Upper lobe of left lung (tissue), 6 donors: Measurements from ENCODE around the gene WFDC10B. TPM values are rescaled to one million over a fixed set of nuclear protein-coding genes. Genes with fewer than 3 reads are reported as not detected.
"Not testable (repeated sequence)": the region's sequence is repeated elsewhere in the genome, so short reads cannot be mapped to it uniquely, and the experiment has no call there.

Experiments used
- ATAC-seq, 2 donors: fragments of 200-7000 bp; cut with Tn5 transposase; one replicate each; pipeline ENCODE4 v1.9.1; 2022; ENCODE audit warnings: mild to moderate bottlenecking in 2 of 2, moderate library complexity in 2 of 2; ENCODE audit not compliant: low FRiP score in 2 of 2
- DNase-seq, 2 donors: peaks; one replicate each; pipeline ENCODE4 v3.0.0-alpha.2; 2019 to 2020
- H3K27ac ChIP-seq, 4 donors: fragments of 200-600 bp; sonication (generic); one replicate each; pipeline ENCODE4 v1.5.1; 2016 to 2019
- H3K27me3 ChIP-seq, 4 donors: fragments of 200-600 bp; sonication (generic); one replicate each; pipeline ENCODE4 v1.5.1; 2017 to 2019
- H3K36me3 ChIP-seq, 4 donors: fragments of 200-600 bp; sonication (generic); one replicate each; pipeline ENCODE4 v1.5.1; 2016 to 2019
- H3K4me1 ChIP-seq, 4 donors: fragments of 200-600 bp; sonication (generic); one replicate each; pipeline ENCODE4 v1.5.1; 2018 to 2019
- H3K4me3 ChIP-seq, 4 donors: fragments of 200-600 bp; sonication (generic); one replicate each; pipeline ENCODE4 v1.5.1; 2017 to 2019; ENCODE audit warnings: mild to moderate bottlenecking in 2 of 4, moderate library complexity in 1 of 4
- H3K9me3 ChIP-seq, 4 donors: fragments of 200-600 bp; sonication (generic); one replicate each; pipeline ENCODE4 v1.5.1; 2018 to 2019
- EP300 ChIP-seq, 4 donors: sonication (generic); formaldehyde crosslinking; IDR thresholded peaks; one replicate each; pipeline ENCODE4 v1.5.1; 2017; ENCODE audit warnings: antibody characterized with exemption in 4 of 4, control low read depth in 2 of 4
- POLR2A ChIP-seq, 4 donors: fragments of 450-650 bp; IDR thresholded peaks; one replicate each; pipeline ENCODE4 v1.5.1; 2016 to 2017; ENCODE audit warnings: antibody characterized with exemption in 4 of 4, mild to moderate bottlenecking in 2 of 4
- POLR2AphosphoS5 ChIP-seq, 2 donors: sonication (generic); formaldehyde crosslinking; IDR thresholded peaks; one replicate each; pipeline ENCODE4 v1.5.1; 2017; ENCODE audit warnings: antibody characterized with exemption in 2 of 2
- WGBS, 2 donors: methylation state at CpG; one replicate each; pipeline ENCODE4 v1.1.5; 2017 to 2018; 5-methylcytosine and 5-hydroxymethylcytosine counted together
- total RNA-seq, 6 donors: library from RNA; depleted of rRNA in 4 of 6; stranded (reverse); fragments of >200 nt in 4 of 6; gene quantifications; one replicate each; pipeline versions ENCODE4 v1.1.0 to v1.2.1, GENCODE V29; 2016 to 2021
- TF ChIP-seq, protein P1 (sequence below), 6 experiments: fragments of 450-650 bp in 4 of 6; fragments of 200-600 bp in 2 of 6; sonication (generic) in 2 of 6; IDR thresholded peaks; one replicate each; pipeline ENCODE4 v1.5.1; 2016 to 2019; ENCODE audit warnings: antibody characterized with exemption in 6 of 6
- donor health status: DM: no; HTN: no; CAD: no; lungs with moderate emphysema.
- donor health status: DM: no; HTN: yes; CAD: no; lungs with severe emphysema.

Gene WFDC10B
- total RNA-seq, 6 donors from 2014 or later, result 1.1 to 9.4 (median 1.6) TPM; not detected in 2

DNA sequence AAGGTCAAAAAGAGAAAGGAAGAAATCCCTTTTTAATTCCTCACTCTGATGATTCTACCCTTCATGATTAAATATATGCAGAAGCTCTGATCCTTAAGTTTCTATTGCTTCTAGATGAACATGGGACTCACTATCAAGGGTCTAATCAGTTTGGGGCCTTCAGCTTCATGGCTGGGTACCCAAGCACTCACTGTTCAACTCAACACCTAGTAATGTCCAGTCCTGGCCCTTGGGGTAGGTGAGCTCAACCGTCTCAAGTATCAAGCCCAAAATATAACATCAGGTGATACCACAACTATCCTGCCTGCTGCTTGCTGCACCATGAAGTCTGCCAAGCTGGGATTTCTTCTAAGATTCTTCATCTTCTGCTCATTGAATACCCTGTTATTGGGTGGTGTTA is 17.2 kb upstream of the WFDC10B start, which contains the start of gene SPINT4:
Gene SPINT4 (plus strand): TSS at position 301 of the 400 bp plus-strand sequence. CDS start 21 bp downstream, at position 322.
- Histone ChIP-seq H3K4me1 (no peaks in the 10 kb centered on the region), H3K4me3 (no peak within 1 kb of the TSS), H3K36me3 (no peaks in the 10 kb centered on the region), H3K27me3 (no peaks in the 10 kb centered on the region), H3K27ac (no peak within 1 kb of the TSS), H3K9me3 (no peaks in the 10 kb centered on the region)
- no peak for TF ChIP-seq POLR2AphosphoS5 (IDR thresholded peaks at IDR 0.05)
- no peak for TF ChIP-seq POLR2A (IDR thresholded peaks at IDR 0.05)
- TF ChIP-seq, protein P1, sequence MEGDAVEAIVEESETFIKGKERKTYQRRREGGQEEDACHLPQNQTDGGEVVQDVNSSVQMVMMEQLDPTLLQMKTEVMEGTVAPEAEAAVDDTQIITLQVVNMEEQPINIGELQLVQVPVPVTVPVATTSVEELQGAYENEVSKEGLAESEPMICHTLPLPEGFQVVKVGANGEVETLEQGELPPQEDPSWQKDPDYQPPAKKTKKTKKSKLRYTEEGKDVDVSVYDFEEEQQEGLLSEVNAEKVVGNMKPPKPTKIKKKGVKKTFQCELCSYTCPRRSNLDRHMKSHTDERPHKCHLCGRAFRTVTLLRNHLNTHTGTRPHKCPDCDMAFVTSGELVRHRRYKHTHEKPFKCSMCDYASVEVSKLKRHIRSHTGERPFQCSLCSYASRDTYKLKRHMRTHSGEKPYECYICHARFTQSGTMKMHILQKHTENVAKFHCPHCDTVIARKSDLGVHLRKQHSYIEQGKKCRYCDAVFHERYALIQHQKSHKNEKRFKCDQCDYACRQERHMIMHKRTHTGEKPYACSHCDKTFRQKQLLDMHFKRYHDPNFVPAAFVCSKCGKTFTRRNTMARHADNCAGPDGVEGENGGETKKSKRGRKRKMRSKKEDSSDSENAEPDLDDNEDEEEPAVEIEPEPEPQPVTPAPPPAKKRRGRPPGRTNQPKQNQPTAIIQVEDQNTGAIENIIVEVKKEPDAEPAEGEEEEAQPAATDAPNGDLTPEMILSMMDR (IDR thresholded peaks at IDR 0.05), result no peak
- WGBS, 2 donors, result 60 to 80% methylated on average over 1 of the region's 1 CpG
- ATAC-seq (no peak), DNase-seq (no peak)

DNA sequence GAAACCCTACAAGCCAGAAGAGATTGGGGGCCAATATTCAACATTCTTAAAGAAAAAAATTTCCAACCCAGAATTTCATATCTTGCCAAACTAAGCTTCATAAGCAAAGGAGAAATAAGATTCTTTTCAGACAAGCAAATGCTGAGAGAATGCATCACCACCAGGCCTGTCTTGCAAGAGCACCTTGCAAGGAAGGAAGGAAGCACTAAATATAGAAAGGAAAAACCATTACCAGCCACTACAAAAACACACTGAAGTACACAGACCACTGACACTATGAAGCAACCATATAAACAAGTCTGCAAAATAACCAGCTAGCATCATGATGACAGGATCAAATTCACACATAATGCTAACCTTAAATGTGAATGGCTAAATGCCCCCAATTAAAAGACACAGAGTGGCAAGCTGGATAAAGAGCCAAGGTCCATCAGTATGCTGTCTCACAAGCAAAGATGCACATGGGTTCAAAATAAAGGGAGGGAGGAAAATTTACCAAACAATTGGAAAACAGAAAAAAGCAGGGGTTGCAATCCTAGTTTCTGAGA is 11.4 kb upstream of the WFDC10B start:
- DNase-seq, H3K9me3 ChIP-seq, H3K4me3 ChIP-seq, H3K4me1 ChIP-seq, H3K36me3 ChIP-seq, ATAC-seq, H3K27me3 ChIP-seq, H3K27ac ChIP-seq: not testable (repeated sequence)

DNA sequence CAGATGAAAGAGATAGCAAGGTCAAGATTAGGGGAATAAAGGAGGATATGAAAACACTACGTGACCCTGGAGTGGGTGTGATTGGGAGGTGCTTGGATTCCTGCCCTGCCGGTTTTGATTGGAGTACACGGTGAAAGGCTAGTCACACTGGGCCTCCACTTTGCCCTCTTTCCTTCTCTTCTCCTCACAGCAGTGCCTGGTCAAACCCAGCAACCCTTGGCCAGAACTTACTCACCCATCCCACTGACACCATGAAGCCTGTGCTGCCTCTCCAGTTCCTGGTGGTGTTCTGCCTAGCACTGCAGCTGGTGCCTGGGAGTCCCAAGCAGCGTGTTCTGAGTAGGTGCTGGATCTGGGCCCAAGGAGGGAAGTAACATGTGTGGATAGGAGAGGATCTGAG is 2.9 kb downstream of the WFDC10B start, which contains the start of gene WFDC13:
Gene WFDC13 (plus strand): TSS at position 166 of the 400 bp plus-strand sequence. CDS start 86 bp downstream, at position 252.
- ATAC-seq, result no peak

DNA sequence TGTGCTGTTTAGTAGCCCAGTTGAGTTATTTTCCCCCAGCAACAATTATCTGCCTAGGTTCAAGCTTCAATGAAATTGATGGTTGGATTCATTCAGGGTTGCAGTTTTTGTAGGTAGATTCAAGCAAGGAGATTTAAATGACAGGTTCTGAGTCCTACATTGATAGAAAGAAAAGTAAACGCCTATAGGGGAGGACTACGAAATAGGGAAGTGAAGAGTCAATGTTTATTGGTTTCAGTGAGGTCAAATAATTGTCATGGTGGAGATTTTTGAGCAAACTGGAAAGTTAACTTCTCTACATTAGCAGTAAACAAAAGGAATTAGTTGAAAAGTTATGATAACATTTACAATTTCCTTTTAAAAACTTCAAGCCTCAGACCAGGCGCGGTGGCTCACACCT is 3.7 kb downstream of the WFDC10B start:
- WGBS, 2 donors, result 69 to 88% methylated on average over 4 of the region's 4 CpGs
- DNase-seq, result no peak
- TF ChIP-seq, protein P1 (IDR thresholded peaks at IDR 0.05), result no peak
- TF ChIP-seq POLR2AphosphoS5 (IDR thresholded peaks at IDR 0.05), result no peak
- no peak for TF ChIP-seq EP300 (IDR thresholded peaks at IDR 0.05)
- TF ChIP-seq POLR2A (IDR thresholded peaks at IDR 0.05), result no peak
- Histone ChIP-seq H3K9me3 (no peaks in the 10 kb centered on the region), H3K36me3 (no peaks in the 10 kb centered on the region), H3K4me1 (peaks cover 0 to 4% (median 1%) of the 10 kb centered on the region in 4 donors), H3K27me3 (no peaks in the 10 kb centered on the region), H3K4me3 (no peak overlapping the region), H3K27ac (no peak overlapping the region)
- no peak for ATAC-seq

More for the DNA sequence above, 2.9 kb downstream of the WFDC10B start, which contains the start of gene WFDC13:
- no peak for DNase-seq
- no peaks in the 10 kb centered on the region for H3K36me3 ChIP-seq
- no peak within 1 kb of the TSS for H3K4me3 ChIP-seq
- H3K9me3 ChIP-seq, result no peaks in the 10 kb centered on the region
- TF ChIP-seq, protein P1 (IDR thresholded peaks at IDR 0.05), result no peak
- TF ChIP-seq POLR2AphosphoS5 (IDR thresholded peaks at IDR 0.05), result no peak
- TF ChIP-seq EP300 (IDR thresholded peaks at IDR 0.05), result no peak
- no peak for TF ChIP-seq POLR2A (IDR thresholded peaks at IDR 0.05)
- WGBS, 2 donors, result 55 to 72% methylated on average over 4 of the region's 4 CpGs
- H3K4me1 ChIP-seq, result peaks cover 0 to 4% (median 1%) of the 10 kb centered on the region in 4 donors
- H3K27ac ChIP-seq, result no peak within 1 kb of the TSS
- no peaks in the 10 kb centered on the region for H3K27me3 ChIP-seq

DNA sequence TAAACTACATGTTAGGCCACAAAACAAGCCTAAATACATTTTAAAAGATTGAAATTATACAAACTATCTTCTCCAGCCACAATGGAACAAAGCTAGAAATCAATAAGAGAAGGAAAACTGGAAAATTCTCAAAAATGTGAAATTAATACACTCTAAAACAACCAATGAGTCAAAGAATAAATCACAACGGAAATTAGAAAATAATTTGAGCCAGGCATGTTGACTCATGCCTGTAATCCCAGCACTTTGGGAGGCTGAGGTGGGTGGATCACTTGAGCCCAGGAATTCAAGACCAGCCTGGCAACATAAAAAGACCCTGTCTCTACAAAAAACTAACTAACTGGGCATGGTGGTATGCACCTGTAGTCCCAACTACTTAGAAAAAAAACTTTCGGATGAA is 9.3 kb downstream of the WFDC10B start:
- Histone ChIP-seq H3K9me3 (no peaks in the 10 kb centered on the region), H3K36me3 (no peaks in the 10 kb centered on the region), H3K27ac (no peak overlapping the region), H3K27me3 (no peaks in the 10 kb centered on the region), H3K4me3 (no peak overlapping the region), H3K4me1 (no peaks in the 10 kb centered on the region)
- 89 to 93% methylated on average over 2 of the region's 2 CpGs for WGBS, 2 donors
- ATAC-seq (no peak), DNase-seq (no peak)
- TF ChIP-seq POLR2AphosphoS5 (IDR thresholded peaks at IDR 0.05) (no peak), EP300 (IDR thresholded peaks at IDR 0.05) (no peak), POLR2A (IDR thresholded peaks at IDR 0.05) (no peak)
- TF ChIP-seq, protein P1 (IDR thresholded peaks at IDR 0.05), result no peak

DNA sequence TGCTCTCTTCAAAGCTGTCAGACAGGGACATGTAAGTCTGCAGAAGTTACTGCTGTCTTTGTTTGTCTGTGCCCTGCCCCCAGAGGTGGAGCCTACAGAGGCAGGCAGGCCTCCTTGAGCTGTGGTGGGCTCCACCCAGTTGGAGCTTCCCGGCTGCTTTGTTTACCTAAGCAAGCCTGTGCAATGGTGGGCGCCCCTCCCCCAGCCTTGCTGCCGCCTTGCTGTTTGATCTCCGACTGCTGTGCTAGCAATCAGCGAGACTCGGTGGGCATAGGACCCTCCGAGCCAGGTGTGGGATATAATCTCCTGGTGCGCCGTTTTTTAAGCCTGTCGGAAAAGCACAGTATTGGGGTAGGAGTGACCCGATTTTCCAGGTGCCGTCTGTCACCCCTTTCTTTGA is 11.5 kb downstream of the WFDC10B start:
- not testable (repeated sequence) for H3K27me3 ChIP-seq, ATAC-seq, H3K4me1 ChIP-seq, H3K27ac ChIP-seq, H3K4me3 ChIP-seq, H3K9me3 ChIP-seq, H3K36me3 ChIP-seq
- peak in 1 of 2 donors; percentile 27 for DNase-seq
- 76 to 86% methylated on average over 3 to 12 of the region's 12 CpGs for WGBS, 2 donors
